Dedifferentiated amniotic fluid mesenchymal stem cell (primary cell): ENCODE measurements around the gene PIP4K2B.
"Not testable (repeated sequence)": the region's sequence is repeated elsewhere in the genome, so short reads cannot be mapped to it uniquely, and the experiment has no call there.

Source experiments
- DNase-seq: peaks from one replicate; pipeline ENCODE4 v3.0.0-alpha.2; 2016; ENCODE audit errors: extremely low spot score

The PIP4K2B gene

DNA sequence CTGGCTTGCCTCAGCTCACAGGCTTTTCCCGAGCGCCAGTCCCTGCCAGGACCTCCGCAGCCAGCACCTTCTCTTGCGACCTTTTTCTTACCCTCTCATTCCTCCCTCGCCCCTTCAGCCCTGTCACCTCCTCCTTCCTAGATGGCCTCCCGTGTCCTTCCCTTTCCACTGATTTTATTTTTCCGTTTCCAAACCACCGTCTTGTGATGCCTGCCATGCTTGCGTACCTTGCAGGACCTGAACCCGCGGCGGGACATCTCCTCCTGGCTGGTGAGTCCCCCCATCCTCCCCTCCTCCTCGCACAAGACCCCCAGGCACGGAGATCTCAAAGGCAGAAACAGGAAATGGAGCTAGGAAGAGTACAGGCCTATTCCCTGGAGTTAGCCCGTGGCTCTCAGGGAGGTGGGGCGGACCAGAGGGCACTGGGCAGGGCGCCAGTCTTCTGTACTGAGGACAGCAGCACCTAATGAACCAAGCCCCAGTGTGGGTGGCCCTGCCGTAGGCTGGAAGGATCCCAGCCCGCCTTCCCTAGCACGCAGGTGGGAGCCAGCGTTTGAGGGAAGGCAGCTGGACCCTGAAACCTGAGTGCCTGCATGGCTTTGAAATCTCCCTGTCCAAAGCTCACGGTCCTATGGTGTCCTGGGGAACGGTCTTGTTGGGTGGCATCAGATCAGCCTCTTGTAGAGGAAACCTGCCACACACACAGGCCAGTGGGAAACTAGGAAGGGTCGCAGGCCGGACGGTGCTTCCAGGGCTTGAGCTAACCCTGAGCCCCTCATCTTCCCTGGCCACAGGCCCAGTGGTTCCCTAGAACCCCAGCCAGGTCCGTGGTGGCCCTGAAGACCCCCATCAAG lies 68.6 kb downstream of the PIP4K2B start:
- no peak for DNase-seq

DNA sequence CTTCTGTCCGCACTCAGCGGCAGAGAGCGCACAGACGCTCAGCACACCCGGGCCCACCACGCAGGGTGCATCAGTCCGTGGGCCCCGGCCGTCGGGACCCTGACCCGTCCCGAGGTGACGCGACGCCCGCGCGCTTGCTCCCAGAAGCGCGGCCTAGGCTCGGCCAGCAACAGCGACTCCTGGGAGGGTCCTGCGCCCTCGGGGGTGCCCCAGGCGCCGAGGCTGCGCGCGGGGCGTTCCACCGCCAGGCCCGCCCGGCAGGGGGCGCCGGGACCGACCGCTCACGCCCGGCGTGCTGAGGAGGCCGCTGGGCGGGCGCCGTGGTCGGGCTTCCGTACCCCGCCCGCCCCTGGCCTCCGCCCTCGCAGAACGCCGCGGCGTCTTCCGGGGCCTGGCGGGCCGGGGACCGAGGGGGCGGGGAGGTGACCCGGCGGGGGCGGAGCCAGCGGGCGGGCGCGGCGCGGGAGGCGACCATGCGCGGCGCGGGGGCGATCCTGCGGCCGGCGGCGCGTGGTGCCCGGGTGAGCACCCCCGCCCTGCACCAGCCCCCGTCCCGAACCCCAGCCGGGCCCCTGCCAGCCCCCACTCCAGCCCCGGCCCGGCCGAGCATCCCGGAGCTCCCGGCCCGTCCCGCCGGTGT lies 69.3 kb downstream of the PIP4K2B start, which contains the start of gene CISD3:
Gene CISD3, plus strand, starts transcription at position 456 of the 640 bp plus-strand sequence. Its CDS starts 18 bp downstream, at position 474.
- DNase-seq: peak; percentile 72

DNA sequence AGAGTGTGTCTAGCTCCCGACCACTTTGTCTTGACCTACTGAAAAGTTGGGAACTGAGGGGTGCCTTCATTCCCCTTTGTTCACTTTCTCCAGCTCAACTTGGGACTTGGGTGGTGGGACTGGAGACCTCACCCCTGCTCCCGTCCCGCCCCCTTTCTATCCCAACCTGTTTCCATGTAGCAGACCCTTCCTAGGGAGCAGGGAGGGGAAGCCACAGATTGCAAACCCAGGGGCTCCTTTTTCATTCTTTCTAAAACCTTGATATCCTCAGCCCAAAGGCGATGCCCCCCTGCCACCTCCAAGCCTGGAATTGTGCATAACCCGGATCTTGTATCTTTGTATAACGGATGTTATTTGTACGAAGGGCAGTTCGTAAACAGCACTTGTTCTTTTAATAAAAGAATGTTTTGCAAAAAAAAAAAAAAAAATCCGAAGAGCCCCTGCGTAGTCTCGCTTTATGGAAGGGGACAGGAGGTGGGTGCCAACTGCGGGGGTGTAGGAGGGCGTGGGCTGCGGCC lies 69.9 kb downstream of the PIP4K2B start:
- no peak for DNase-seq

DNA sequence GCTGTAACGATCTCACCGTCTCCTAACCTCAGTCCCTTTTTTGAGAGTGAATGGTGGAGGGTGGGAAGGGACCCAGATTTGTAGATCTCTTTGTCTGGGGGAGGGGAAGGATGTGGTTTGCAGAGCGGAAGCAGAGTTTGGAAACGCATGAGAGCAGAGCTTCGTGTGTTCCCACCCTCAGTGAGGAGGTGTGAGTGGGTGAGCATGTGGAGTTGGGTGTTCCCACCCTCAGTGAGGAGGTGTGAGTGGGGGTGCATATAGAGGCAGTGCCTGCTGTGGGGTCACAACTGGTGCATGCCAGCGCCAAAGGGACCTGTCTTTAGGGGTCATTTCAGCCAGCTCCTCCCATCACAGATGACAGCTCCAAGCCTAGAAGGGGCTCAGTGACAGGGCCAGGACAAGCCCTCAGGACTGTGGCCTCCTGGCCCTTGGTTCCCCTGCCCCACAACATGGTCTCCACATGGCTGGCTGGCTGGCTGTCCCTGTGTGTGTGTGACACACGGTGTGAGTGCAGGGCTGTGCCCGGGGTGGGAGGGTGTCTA lies 71.0 kb downstream of the PIP4K2B start:
- DNase-seq: no peak

DNA sequence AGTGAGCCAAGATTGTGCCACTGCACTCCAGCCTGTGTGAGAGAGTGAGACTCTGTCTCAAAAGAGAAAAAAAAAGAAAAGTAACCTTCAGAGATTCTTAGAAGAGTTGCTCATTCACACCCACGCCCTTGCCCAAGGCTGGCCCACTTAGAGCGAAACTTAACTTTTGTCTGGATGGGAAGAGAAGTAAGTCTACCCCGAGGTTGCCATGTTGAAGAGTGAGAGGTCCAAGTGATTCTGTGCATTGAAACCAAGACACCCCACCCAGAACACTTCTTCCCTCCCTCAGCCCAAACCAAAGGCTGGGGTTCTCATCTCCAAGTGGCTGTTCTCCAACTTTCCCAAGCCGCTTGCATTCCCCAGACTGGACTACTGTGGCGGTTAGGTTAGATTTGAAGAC lies 71.6 kb downstream of the PIP4K2B start:
- DNase-seq: no peak

DNA sequence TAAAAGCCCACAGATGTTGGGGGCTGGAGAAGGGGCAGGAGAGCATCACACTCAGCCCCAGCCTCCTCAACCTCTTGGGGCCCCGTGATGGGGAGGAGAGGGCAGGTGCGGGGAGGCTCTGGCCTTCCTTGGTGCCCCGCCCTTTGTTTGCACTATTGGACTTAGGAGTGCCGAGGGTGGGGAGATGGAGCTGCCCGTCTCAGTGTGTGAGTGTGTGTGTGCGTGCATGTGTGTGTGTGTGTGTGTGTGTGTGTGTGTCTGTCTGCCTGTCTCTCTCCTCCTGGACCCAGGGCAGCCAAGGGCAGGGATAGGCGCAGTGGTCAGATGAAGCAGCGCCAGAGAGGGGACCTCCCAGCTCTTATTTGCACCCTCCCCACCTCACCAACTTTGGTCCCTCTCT lies 73.2 kb downstream of the PIP4K2B start:
- DNase-seq: not testable (repeated sequence)

DNA sequence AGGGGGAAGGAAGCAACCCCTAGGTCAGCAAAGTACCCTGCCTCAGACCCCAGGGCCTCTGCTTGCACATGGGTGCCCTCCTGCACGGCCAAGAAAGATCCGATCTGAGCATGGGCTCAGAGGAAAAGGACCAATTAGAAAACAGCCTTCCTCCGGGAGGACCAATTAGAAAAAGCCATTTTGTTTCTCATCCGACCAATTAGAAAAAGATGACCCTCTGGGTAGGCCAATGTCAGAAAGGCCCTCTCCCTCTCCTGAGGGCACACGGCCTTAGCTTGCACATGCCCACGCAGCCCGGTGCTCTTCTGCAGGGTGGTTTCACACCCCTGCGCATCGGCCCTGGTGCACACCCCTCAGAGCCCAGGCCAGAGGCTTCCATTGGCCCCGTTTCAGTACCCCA lies 74.3 kb downstream of the PIP4K2B start:
- no peak for DNase-seq

DNA sequence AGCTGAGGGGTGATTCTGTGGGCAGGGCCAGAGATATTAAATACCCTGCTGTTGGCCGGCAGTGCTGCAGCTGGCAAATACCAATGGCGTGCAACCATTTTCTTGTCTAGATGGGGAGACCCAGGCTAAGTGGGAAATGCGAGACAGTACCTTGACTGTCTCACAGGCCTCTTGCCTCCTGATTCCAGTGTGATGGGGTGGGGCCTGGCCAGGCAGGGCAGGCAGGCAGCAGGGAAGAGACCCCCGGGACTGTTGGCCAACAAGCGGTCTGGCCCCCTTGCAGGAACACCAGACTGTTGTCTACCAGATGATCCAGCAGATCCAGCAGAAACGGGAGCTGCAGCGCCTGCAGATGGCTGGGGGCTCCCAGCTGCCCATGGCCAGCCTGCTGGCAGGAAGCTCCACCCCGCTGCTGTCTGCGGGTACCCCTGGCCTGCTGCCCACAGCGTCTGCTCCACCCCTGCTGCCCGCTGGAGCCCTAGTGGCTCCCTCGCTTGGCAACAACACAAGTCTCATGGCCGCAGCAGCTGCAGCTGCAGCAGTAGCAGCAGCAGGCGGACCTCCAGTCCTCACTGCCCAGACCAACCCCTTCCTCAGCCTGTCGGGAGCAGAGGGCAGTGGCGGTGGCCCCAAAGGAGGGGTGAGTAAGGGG lies 74.9 kb downstream of the PIP4K2B start:
- DNase-seq: no peak

DNA sequence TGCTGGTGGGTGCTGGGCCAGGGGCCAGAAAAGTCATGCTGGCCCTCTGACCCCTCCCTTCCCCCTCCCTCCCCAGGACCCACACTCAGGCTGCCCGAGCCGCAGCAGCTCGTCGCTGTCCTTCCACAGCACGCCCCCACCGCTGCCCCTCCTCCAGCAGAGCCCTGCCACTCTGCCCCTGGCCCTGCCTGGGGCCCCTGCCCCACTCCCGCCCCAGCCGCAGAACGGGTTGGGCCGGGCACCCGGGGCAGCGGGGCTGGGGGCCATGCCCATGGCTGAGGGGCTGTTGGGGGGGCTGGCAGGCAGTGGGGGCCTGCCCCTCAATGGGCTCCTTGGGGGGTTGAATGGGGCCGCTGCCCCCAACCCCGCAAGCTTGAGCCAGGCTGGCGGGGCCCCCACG lies 77.6 kb downstream of the PIP4K2B start:
- no peak for DNase-seq

DNA sequence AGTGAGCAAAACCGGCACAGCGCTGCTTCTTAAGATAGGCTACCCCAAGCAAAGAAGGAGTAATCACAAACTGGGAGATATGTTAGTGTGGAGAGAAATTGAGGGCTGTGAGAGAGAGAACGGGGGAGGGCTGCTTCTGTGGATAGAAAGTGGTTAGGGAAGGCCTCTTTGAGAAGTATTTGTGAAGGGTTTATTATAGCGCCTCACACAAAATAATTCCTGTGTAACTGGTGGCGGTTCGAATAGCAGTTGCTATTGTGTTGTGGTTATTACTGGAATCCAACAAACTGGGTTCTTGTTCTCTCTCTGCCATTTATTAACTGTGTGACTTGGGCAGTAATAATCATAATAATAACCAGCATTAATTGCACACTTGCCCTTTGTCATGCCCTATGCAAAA lies 78.4 kb downstream of the PIP4K2B start:
- no peak for DNase-seq

DNA sequence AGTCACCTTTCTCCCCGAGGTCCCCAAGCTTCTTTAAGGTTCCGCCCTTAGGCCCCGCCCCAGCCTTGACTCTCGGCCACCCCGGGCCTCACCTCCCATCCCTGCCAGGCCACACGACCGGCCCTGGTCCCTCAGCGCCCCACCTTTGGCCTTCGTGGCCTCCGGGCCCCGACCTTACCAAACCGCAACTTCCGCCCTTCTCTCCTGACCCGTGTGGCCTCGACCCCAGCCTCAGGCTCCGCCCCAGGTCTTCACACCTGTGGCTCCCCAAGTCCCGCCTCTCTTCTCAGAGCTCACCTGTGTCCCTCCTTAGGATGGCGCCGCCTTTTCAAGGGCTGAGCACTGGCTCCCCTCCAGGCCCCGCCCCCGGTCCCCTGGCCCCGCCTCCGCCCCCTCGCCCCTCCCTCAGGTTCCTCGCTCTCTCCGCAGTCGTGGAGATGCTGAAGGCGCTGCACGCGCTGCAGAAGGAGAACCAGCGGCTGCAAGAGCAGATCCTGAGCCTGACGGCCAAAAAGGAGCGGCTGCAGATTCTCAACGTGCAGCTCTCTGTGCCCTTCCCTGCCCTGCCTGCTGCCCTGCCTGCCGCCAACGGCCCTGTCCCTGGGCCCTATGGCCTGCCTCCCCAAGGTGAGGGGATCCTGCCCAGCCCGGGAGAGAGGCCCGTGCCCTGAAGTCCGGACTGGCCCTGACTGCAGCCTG lies 79.3 kb downstream of the PIP4K2B start:
- DNase-seq: no peak

DNA sequence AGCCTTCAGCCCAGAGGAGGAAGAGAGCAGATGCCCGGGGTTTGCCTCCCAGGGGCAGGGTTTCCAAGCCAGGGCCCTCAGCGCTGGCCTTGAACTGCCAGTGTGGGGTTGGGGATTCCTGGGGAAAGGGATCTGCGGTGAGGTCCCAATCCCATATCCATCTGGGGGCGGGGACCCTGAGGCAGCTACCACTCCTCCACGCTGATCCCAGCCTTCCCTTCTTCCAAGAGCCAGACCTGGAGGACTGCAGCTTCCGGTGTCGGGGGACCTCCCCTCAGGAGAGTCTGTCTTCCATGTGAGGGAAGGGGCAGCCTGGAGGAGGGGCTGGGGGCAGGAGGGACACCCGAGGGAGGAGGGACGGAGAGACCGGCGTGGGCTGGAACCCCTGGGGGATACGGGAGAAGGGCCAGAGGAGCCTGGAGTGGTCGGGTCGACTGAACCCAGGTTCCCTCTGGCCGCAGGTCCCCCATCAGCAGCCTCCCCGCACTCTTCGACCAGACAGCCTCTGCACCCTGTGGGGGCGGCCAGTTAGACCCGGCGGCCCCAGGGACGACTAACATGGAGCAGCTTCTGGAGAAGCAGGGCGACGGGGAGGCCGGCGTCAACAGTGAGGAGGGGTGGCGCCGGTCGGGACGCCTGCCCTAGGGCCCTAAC lies 79.9 kb downstream of the PIP4K2B start:
- no peak for DNase-seq

DNA sequence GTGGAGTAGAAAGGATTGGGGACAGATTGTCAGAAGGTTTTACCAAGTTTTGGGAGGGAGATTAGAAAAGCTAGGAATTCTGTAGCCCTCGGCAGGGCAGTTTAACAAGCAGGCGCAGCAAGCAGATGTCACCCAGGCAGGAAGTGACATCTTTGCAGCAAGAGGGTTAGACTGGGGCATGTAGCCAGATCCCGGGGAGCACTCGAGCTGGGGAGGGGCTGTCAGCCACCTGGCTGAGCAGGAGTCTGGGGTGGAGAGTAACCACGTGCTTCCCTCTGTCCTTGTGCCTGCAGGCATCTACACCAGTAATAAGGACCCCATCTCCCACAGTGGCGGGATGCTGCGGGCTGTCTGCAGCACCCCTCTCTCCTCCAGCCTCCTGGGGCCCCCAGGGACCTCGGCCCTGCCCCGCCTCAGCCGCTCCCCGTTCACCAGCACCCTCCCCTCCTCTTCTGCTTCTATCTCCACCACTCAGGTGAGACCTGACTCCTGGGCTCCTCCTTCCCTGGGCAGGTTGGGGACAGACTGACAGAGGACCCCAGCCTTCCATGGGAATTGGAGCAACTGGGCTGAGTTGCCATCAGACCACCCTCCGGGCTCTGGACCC lies 82.1 kb downstream of the PIP4K2B start:
- DNase-seq: no peak

DNA sequence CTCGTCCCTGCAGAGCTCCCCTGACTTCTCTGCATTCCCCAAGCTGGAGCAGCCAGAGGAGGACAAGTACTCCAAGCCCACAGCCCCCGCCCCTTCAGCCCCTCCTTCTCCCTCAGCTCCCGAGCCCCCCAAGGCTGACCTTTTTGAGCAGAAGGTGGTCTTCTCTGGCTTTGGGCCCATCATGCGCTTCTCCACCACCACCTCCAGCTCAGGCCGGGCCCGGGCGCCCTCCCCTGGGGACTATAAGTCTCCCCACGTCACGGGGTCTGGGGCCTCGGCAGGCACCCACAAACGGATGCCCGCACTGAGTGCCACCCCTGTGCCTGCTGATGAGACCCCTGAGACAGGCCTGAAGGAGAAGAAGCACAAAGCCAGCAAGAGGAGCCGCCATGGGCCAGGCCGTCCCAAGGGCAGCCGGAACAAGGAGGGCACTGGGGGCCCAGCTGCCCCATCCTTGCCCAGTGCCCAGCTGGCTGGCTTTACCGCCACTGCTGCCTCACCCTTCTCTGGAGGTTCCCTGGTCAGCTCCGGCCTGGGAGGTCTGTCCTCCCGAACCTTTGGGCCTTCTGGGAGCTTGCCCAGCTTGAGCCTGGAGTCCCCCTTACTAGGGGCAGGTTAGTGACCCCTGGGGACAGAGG lies 82.9 kb downstream of the PIP4K2B start:
- DNase-seq: no peak
